CD4-positive, alpha-beta T cell treated with Interferon gamma for 1 hour (primary cell): ENCODE results near the gene NAALADL2.

Experiments used
- DNase-seq: peaks from one replicate; pipeline ENCODE4 v3.0.0-alpha.2; 2020

Gene NAALADL2

GRCh38 chr3:175001091-175001490 lies 142.0 kb downstream of the NAALADL2 start:
- no peak for DNase-seq

- DNase-seq: no peak
These were observed 143.6 kb downstream of the NAALADL2 start for GRCh38 chr3:175002732-175003143.

GRCh38 chr3:175003590-175003989 lies 144.5 kb downstream of the NAALADL2 start:
- DNase-seq: no peak

DNA sequence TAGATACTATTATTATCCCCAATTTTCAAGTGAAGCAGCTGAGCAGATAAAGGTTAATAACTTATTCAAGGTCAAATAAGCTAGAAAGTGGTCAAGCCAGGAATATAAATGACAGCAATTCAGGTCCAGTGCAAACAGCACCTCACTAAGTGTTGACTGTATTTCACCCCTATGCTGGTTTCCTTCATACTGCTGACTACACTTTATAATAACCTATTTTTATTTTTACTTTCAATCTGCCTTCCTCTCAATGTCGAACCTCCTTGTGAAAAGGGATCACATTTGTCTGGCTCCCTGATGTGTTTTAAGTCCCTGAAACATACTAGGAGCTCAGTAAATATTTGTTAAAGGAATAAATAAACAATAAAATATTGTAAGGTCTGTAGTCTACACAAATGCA lies 146.1 kb downstream of the NAALADL2 start:
- no peak for DNase-seq

DNA sequence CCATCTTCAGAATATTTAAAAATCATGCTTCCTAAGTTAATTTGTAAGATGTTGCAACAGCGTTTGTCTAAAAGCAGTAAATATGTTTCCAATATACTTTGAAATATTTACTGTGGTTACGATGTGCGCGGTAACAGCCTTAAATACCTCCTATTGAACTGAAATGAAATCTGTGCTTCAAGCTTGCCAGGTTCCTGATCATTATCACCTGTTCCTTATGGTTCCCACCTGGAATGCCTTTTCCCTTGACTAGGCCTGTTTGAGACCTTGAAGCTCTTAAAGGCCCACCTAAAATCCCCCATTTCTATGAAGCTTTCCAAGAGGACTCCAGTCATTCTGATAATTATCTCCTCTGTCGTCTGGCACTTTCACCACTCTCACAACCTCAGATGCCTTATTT lies 146.7 kb downstream of the NAALADL2 start:
- no peak for DNase-seq

DNA sequence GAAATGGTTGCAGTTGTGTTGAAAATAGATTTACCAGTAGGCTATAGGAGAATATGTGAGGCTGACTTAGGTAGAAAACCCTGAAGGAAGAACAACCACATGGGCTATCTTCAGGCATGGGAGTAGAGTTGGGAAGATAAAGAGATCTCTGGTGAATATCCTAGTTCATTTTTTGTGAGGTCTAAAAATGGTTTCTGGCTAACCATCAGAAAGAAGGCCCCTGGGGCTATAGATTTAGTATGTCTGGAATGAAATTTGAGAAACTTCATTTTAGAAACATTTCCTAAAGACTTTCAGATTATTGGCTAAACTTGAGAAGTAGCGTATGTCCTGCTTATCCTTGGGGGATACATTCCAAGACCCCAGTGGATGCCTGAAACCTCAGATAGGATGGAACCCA lies 148.2 kb downstream of the NAALADL2 start:
- no peak for DNase-seq

DNA sequence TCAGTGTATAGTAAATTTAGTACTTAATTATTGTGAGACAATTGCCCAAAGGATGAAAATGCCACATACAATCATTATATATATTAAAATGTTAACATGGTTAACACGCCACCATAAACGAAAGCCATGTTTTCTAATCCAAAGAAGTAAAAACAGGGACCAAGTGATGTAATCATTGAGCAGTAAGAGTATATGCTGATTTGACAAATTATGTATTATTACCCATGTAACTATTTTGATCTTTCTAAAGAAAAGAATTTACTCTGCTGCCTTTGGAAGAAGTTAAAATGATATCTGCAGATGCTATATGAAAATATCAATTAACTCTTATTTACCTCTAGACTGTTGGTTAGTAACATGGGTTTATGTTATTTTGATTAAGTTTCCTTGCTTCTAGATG lies 150.2 kb downstream of the NAALADL2 start:
- DNase-seq: no peak

DNA sequence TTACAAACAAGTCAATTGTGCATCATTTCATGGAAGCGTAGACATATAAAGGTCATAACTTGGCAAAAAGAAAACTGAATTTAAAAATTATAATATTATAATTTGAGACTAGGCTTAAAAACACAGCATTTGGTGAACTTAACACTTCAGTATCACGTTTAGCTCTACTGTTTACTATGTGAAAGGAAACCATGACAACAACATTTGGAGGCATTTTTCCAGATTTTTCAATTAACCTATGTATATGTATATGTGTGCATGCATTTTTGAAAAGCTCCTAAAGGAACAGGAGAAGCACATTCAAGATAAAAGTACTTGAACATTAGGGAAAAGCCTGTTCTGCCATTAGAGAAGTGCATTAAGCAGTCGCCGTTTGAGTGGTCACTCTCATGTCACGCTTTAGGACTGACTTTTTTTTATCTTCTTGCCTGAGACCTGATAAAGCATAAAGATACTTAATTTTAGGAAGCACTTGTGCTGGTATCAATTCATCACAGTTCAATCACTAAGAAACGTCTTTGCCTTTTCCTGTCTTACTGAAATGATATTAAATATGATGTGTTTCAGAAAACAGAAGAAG lies 156.0 kb downstream of the NAALADL2 start:
- DNase-seq: no peak

GRCh38 chr3:175018946-175019727 lies 160.0 kb downstream of the NAALADL2 start:
- no peak for DNase-seq

DNA sequence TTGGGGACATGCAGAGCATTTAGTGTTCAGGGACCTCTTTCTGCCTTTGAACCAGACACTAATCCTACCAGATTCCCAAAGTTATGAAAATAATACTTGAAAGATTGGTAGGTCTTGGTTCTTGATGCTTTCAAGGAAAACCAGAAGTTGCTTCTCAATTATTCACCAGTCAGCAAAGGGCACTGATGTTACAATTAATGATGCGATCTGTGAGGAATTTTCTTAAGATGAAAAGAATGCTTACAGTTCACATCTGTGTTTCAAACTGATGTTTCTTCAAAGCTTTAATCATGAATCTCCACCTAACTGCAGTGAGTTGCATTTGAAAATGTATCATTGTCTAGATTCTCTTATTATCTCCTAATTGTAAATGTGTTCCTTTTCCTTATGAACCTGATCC lies 161.0 kb downstream of the NAALADL2 start:
- DNase-seq: no peak

- no peak for DNase-seq
These were observed 170.7 kb downstream of the NAALADL2 start for GRCh38 chr3:175029828-175030227.

DNA sequence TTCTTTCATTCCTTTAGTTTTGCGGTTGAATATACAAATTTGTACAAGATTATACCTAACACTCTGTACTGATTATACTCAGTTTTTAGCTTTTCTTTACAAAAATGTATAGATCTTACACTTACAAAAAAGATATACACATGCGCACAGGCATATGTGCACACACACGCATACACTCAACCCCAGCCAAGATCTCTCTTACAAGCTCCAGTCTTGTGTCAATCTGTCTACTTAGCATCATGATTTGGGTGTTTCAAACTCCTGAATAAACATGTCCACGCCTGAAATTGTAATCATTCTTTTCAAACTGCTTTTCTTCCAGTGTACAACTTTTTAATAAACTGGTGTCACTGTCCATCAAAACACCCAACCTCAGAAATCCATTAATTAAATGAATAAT lies 180.7 kb downstream of the NAALADL2 start:
- no peak for DNase-seq

- DNase-seq: no peak
These were observed 182.2 kb downstream of the NAALADL2 start for GRCh38 chr3:175041369-175041768.

DNA sequence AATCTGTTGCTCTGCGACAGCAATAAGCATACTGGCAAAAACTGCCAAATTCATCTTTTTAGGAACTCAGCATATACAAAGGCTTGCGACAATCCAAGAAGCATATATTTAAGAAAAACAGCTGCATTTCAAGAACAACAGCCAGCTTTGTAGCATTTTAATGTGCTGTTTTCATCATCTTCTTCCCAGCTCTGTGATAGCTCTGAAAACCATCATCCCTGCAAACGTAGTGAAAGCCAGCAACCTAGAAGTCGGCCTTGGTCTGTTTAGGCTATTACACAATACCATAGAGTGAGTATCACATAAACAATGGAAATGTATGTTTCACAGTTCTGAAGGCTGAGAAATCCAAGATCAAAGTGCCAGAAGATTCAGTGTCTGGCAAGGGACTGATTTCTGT lies 187.5 kb downstream of the NAALADL2 start:
- no peak for DNase-seq

- no peak for DNase-seq
These were observed 188.7 kb downstream of the NAALADL2 start for GRCh38 chr3:175047786-175048185.

DNA sequence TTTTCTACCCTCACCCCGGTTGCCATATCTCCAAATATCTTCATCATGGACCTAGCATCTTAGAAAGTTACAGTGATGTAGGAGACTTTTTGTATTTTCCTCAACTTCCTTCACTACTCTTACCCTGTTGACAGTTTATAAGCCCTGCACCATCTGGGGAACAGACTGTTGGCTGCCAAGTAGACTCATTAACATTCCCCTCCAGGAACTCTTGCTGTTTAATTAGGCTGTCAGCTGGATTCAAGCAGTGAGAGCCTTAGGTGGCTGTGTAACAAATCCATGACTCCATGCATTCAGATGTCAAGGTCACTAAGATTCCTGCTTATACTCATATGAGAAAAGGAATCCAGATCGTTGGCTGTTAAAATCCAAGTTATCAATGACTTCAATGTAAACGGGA lies 198.3 kb downstream of the NAALADL2 start:
- no peak for DNase-seq

GRCh38 chr3:175059788-175060187 lies 200.7 kb downstream of the NAALADL2 start:
- DNase-seq: no peak

- DNase-seq: no peak
These were observed 206.4 kb downstream of the NAALADL2 start for GRCh38 chr3:175065497-175065896.

- no peak for DNase-seq
These were observed 207.7 kb downstream of the NAALADL2 start for GRCh38 chr3:175066617-175067415.

- no peak for DNase-seq
These were observed 209.5 kb downstream of the NAALADL2 start for GRCh38 chr3:175068587-175068986.

- DNase-seq: no peak
These were observed 211.8 kb downstream of the NAALADL2 start for GRCh38 chr3:175070946-175071345.

- DNase-seq: no peak
These were observed 214.2 kb downstream of the NAALADL2 start for GRCh38 chr3:175073219-175073905.

DNA sequence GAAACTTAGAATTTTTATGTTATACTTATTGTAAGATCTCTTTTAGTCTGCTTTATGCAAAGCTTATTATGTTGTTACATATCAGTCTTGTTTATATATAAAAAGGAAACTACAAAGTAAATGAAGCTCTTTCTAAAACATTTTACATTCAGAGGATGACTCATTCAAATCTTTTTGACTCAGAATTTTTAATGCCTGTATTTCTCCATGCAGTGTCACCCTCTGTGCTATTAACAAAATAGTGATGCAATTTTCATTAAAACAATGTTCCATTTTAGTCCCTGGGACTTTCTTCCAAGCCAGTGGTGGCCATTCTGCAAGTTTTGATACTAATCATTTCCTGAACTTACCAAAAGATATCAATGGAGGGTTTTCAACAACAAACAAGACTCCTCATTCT lies 216.1 kb downstream of the NAALADL2 start:
- DNase-seq: no peak
